Measurements from ENCODE around the gene B3GLCT.

- TF ChIP-seq CTCF (IDR thresholded peaks at IDR 0.05; ENCODE audit: poor library complexity): no peak
- TF ChIP-seq EZH2 (IDR thresholded peaks at IDR 0.05; ENCODE audit: borderline replicate concordance): no peak
Measured at GRCh38 chr13:31179754-31180153, 20.0 kb upstream of the B3GLCT start.

All from hepatocyte (in vitro differentiated cells).